Kidney capillary endothelial cell (primary cell): Measurements from ENCODE around the gene NLN.
"Not testable (repeated sequence)": the region's sequence is repeated elsewhere in the genome, so short reads cannot be mapped to it uniquely, and the experiment has no call there.

Experiments used
- DNase-seq: peaks from one replicate; pipeline ENCODE4 v3.0.0-alpha.2; 2018; ENCODE audit warnings: low spot score

Gene NLN

GRCh38 chr5:65721720-65722574 lies at the start of gene NLN, which contains the start of gene SGTB:
Gene NLN (plus strand): TSS chr5:65722205. CDS start chr5:65722374, 169 bp downstream.
Gene SGTB (minus strand): TSS chr5:65722109. CDS start chr5:65720807, 1,302 bp downstream.
- DNase-seq = peak; percentile 80

GRCh38 chr5:65672796-65673195 lies 49.2 kb upstream of the NLN start:
- no peak for DNase-seq

GRCh38 chr5:65674749-65675148 lies 47.3 kb upstream of the NLN start:
- no peak for DNase-seq

- DNase-seq = not testable (repeated sequence)
Measured at GRCh38 chr5:65676056-65676455, 45.9 kb upstream of the NLN start.

GRCh38 chr5:65682148-65682547 lies 39.9 kb upstream of the NLN start:
- no peak for DNase-seq

DNA sequence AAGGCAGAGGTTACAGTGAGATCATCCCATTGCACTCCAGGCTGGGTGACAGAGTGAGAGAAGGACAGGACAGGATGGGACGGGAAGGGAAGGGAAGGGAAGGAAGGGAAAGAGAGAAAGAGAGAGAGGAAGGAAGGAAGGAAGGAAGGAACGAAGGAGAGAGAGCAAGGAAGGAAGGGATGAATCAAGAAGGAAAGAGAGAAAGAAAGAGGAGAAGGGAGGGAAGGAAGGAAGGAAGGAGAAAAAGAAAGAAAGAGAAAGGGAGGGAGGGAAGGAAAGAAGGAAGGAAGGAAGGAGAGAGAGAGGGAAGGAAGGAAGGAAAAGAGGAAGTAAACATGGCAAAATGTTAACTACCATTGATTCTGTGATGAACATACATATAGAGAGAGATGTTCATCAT lies 28.9 kb upstream of the NLN start:
- no peak for DNase-seq

DNA sequence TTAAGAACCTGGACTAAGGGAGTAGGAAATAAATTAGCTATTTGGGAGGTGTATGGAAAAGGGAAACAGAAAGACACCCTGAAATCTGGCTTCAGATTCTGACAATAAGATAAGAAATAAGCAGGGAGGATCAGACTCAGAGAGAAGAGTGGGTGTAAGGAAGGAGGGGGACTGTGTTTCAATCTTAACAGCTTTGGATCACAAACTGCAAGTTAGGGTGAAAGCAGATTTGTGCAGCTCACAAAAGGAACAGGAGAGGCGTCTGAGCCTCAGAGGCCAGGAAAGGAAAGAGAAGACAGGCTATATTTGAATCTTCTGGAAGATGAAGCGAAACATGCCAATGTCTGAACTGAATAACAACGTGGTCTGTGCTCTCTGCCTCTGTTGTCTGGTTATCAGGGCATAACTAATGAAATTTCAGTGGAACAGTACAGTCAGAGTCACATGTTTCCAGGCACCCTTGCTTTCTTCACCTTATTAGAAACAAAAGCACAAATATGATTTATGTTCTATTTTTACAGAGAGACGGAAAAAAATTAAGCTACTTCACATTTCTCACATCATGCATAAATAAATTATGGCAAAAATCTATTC lies 26.7 kb upstream of the NLN start:
- DNase-seq = no peak

DNA sequence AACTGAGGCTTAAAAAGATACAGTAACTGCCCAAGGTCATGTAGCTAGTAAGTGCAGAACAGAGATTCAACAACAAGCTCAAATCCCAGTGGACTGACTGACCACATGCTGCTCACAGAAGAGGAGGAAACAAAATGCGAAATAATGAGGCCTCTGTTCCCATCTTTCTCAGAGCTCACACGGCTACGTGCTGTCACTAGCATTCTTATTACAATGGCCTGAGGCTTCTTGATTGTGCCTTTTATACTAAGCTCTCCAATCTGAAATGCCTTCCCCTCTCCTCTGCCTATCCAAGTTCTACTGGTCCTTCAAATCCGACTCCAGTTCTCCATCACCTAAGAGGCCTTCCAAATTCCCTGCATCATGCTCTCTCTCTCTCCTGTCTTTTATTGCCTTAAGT lies 26.1 kb upstream of the NLN start:
- DNase-seq = no peak

GRCh38 chr5:65696892-65697291 lies 25.1 kb upstream of the NLN start:
- no peak for DNase-seq

- no peak for DNase-seq
Measured at GRCh38 chr5:65699338-65699737, 22.7 kb upstream of the NLN start.

DNA sequence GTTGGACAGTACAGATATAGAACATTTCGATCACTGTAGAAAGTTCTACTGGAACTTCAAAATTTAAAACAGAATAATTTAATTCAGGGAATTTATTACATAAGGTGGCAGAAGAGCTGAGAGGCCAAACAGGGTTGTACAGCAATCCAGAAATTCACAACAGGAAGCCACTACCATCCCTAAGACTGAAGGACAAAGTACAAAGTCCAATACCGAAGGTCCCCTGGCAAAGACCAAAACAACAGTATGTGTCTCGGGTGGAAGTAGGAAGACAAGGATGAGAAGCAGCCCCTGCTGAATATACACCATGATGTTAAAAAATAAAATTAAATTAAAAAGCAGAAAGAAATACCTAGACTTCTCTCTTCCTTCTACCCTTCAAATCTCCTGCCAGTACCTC lies 20.0 kb upstream of the NLN start:
- no peak for DNase-seq

GRCh38 chr5:65704621-65705239 lies 17.3 kb upstream of the NLN start:
- no peak for DNase-seq

DNA sequence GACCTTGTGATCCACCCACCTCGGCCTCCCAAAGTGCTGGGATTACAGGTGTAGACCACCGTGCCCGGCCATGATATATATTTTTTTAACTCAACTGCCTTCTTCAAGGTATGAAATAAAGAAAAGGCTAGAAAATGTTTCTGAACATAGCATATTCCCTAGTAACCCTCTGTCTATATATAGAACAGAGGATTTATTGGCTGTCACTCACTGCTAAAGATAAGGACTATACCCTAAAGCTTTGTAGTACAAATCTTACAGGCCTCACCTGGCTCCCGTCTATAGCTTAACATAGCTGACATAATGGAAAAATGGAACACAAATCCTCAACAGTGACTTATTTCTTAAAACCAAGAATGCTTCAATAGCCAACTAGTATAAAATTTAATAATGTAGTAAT lies 14.3 kb upstream of the NLN start:
- no peak for DNase-seq

- no peak for DNase-seq
Measured at GRCh38 chr5:65708145-65708544, 13.9 kb upstream of the NLN start.

DNA sequence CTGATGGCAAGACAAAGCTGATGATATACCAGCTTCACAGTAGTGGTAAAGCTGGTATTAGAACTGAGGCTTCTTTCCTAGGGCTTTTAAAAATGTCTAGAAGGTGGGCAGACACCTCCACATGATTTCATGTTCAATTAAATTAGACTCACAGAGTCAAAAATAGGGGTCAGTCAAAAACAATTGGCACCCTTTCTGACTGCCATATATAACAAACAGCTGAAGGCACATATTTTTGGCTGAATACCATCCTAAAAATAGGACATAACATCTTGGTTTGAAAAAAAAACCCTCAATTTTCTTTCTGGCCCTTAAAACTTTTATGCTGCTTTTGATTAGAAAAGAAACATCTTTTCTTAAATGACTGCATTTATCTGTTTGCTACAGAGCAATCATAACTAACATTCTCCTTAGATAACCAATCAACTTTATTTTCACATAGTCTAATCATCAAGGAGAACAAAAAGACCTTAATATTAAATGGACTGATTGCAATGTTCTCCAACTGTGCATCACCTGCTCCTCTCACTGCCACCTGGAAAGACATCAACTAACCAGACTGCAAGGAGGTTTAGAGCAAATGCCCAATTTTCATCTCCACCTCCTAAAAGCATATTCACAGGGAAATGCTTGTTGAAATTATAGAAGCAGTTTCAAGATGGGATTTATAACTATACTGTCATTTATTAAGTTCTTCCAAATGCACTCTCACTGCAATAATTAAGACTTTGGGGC lies 3.3 kb upstream of the NLN start:
- no peak for DNase-seq

GRCh38 chr5:65721050-65721719 lies 820 bp upstream of the NLN start:
- peak; percentile 57 for DNase-seq

DNA sequence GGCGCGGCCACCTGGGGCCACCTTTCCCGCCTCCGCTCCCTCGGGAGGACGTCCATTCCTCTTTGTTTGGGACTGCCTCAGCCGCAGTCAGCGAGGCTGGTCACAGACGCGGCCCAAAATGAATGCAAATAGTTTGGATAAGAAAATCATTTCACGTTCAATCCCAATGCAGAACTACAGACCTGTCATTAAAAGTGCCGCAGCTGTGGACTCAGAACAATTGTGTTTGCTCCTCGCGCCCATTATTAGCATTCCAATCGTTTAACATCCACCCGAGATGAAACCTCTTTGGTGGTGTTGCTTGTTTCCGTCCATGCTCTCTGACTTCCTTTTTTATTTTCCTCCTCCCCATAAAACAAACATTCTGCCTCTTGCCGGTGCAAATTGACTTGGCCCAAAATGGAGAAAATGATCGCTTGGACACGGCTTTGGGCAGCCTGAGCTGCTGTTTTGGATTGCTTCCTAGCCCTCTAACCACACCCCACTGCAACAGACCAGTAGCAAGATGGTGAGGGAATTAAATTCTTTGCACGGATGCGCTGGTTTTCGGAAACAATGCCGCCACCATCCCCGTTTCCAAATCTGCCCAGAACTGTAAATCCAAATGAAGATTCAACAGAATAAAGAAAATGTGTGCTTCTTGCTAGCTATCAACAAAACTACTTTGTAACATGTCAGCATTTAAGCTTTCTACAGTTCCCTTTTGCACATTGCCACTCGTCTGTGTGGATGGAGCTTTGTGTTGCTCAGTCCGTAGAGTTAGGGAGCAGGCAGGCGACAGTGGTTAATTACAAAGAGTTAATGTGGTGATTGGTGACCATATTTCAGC lies 784 bp downstream of the NLN start:
- peak; percentile 43 for DNase-seq

DNA sequence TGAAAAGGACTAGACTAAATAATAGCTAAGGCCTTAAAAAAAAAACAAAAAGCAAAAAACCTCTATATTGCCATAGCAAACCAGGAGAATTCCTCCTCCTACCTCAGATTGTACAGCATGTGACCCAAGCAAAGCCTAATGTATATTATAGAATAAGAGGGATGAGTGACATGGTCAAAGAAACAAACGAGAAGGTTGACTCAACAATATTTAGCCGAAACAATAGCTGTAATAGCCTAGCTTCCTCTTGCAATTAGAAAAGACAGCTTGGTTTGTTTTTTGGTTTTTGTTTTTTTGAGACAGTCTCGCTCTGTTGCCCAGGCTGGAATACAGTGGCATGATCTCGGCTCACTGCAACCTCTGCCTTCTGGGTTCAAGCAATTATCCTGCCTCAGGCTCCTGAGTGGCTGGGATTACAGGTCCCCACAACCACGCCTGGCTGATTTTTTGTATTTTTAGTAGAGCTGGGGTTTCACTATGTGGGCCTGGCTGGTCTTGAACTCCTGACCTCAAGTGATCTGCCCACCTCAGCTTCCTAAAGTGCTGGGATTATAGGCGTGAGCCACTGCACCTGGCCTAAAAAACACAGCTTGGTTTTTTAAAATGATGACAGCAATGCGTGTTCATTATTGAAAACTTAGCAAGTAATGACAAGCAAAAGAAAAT lies 5.6 kb downstream of the NLN start:
- DNase-seq = peak; percentile 33

DNA sequence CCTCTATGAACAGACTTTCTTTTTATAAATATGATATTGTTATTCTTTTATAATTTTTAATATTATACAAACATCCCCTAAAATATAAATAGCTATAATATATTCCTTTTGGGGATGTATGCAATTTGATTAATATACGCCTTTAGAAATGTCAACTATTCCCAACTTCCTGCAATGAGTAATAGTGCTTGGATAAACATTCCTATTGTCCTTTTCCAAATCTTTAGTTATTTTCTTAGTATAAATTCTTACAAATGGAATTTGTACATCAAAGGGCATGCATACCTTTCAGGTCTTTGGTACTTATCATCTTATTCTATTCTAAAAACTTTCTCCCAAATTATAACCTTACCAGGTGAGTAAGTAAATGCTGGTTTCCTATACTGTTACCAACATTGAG lies 6.2 kb downstream of the NLN start:
- peak; percentile 42 for DNase-seq

DNA sequence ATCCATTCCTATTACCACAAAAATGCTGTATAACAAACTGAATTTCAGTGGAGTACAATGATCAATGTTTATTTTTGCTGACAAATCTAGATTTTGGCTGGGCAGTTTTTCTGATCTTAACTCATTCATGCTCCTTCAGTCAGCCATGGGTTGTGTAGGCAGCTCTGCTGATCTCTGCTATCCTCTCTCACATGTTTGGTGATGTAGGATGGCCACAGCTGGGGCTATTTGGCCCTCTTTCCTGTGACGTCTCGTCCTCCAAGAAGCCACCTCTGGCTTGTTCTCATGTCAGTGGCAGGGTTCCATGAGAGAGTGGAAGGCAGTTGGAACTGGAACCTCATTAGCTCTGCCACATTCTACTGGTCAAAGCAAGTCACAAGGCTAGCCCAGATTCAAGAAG lies 8.9 kb downstream of the NLN start:
- no peak for DNase-seq
